WTC11 (cell line): ENCODE measurements around the gene FGFRL1. TPM values are rescaled to one million over a fixed set of nuclear protein-coding genes. Genes with fewer than 3 reads are reported as not detected.

ENCODE experiments used
- ATAC-seq: fragments of 200-7000 bp; cut with Tn5 transposase; 2 replicates; pipeline ENCODE4 v1.10.0; 2021; ENCODE audit warnings: mild to moderate bottlenecking, moderate library complexity
- CTCF ChIA-PET: fragments of 300-600 bp; sonication (Branson Sonifier 250); formaldehyde crosslinking; loops from one replicate; lab custom pipeline; 2021; ENCODE audit warnings: antibody characterized with exemption; lab: Charles Lee
- POLR2A ChIA-PET: fragments of 350-600 bp; sonication (Branson Sonifier 250); formaldehyde crosslinking; loops from one replicate; lab custom pipeline; 2021; ENCODE audit warnings: antibody characterized with exemption; lab: Charles Lee
- DNase-seq: peaks from one replicate; pipeline ENCODE4 v3.0.0; 2021; ENCODE audit warnings: low spot score
- H3K27ac Mint-ChIP-seq: 2 replicates; pipeline ENCODE4 v1.8.0; 2021; ENCODE audit warnings: mixed read lengths
- H3K27me3 Mint-ChIP-seq: 2 replicates; pipeline ENCODE4 v1.8.0; 2021; ENCODE audit warnings: low read depth, mild to moderate bottlenecking, moderate library complexity, mixed read lengths
- H3K36me3 Mint-ChIP-seq: 2 replicates; pipeline ENCODE4 v1.8.0; 2021; ENCODE audit warnings: mixed read lengths
- H3K4me1 Mint-ChIP-seq: 2 replicates; pipeline ENCODE4 v1.8.0; 2022; ENCODE audit warnings: mixed read lengths
- H3K4me3 Mint-ChIP-seq: 2 replicates; pipeline ENCODE4 v1.8.0; 2021; ENCODE audit warnings: mild to moderate bottlenecking, moderate library complexity, mixed read lengths
- H3K9me3 Mint-ChIP-seq: 2 replicates; pipeline ENCODE4 v1.8.0; 2021; ENCODE audit warnings: mixed read lengths
- AFF4 ChIP-seq: sonication (generic); formaldehyde crosslinking; IDR thresholded peaks from 2 replicates; pipeline ENCODE4 v1.8.1; 2023; ENCODE audit warnings: mild to moderate bottlenecking, missing genetic modification reagents, borderline replicate concordance
- E2F1 ChIP-seq: sonication (generic); formaldehyde crosslinking; IDR thresholded peaks from 2 replicates; pipeline ENCODE4 v1.8.0; 2022; ENCODE audit warnings: mild to moderate bottlenecking, missing genetic modification reagents
- E2F5 ChIP-seq: sonication (generic); formaldehyde crosslinking; IDR thresholded peaks from 2 replicates; pipeline ENCODE4 v1.8.1; 2022; ENCODE audit warnings: mild to moderate bottlenecking, moderate library complexity, missing genetic modification reagents
- GRHL2 ChIP-seq: fragments of 250-450 bp; sonication (Bioruptor Pico); IDR thresholded peaks from 2 replicates; pipeline ENCODE4 v1.8.0; 2022; ENCODE audit warnings: mild to moderate bottlenecking, moderate library complexity; ENCODE audit not compliant: insufficient replicate concordance, severe bottlenecking
- MYBL2 ChIP-seq: sonication (generic); formaldehyde crosslinking; IDR thresholded peaks from 2 replicates; pipeline ENCODE4 v1.8.1; 2023; ENCODE audit warnings: mild to moderate bottlenecking, moderate library complexity, missing genetic modification reagents
- PRDM15 ChIP-seq: sonication (generic); formaldehyde crosslinking; IDR thresholded peaks from 2 replicates; pipeline ENCODE4 v1.8.0; 2022; ENCODE audit warnings: missing genetic modification reagents
- RORB ChIP-seq: fragments of 250-450 bp; sonication (Bioruptor Pico); IDR thresholded peaks from 2 replicates; pipeline ENCODE4 v1.9.0; 2021; ENCODE audit warnings: mild to moderate bottlenecking
- ZBTB21 ChIP-seq: sonication (generic); formaldehyde crosslinking; IDR thresholded peaks from 2 replicates; pipeline ENCODE4 v1.8.1; 2023; ENCODE audit warnings: mild to moderate bottlenecking, missing genetic modification reagents, borderline replicate concordance
- ZMAT4 ChIP-seq: fragments of 250-450 bp; sonication (Bioruptor Pico); IDR thresholded peaks from 2 replicates; pipeline ENCODE4 v1.9.0; 2021; ENCODE audit warnings: mild to moderate bottlenecking
- ZNF232 ChIP-seq: sonication (generic); formaldehyde crosslinking; IDR thresholded peaks from 2 replicates; pipeline ENCODE4 v1.8.0; 2022; ENCODE audit warnings: mild to moderate bottlenecking, missing genetic modification reagents
- ZNF281 ChIP-seq: sonication (generic); formaldehyde crosslinking; IDR thresholded peaks from 2 replicates; pipeline ENCODE4 v1.8.0; 2023; ENCODE audit warnings: mild to moderate bottlenecking, missing genetic modification reagents
- ZNF671 ChIP-seq: fragments of 250-450 bp; sonication (Bioruptor Pico); IDR thresholded peaks from 2 replicates; pipeline ENCODE4 v1.8.0; 2021; ENCODE audit warnings: mild to moderate bottlenecking
- total RNA-seq: library from RNA; stranded (reverse); gene quantifications from 3 replicates; pipeline ENCODE4 v1.2.3, GENCODE V29; 2021

The FGFRL1 gene
- total RNA-seq, 1 experiment from 2014 or later, result 25.9 TPM

GRCh38 chr4:1004071-1004418, 7.4 kb upstream of the FGFRL1 start:
- H3K27me3 Mint-ChIP-seq, result peaks cover 85% of the 10 kb centered on the region
- CTCF ChIA-PET, result interaction anchor here (0.6 kb wide), 1 partner anchor 352 kb away, joined by 3 read pairs; no protein-coding TSS in a partner anchor

GRCh38 chr4:1004557-1005485, 6.6 kb upstream of the FGFRL1 start:
- ChIA-PET POLR2A (no interaction called here), CTCF (no interaction called here)
- peaks cover 7% of the 10 kb centered on the region; the same call in 1 of the 2 replicates for H3K9me3 Mint-ChIP-seq
- peaks cover 6% of the 10 kb centered on the region; the same call in 1 of the 2 replicates for H3K4me1 Mint-ChIP-seq
- no peak for ATAC-seq
- H3K36me3 Mint-ChIP-seq, result no peaks in the 10 kb centered on the region
- no peak overlapping the region for H3K4me3 Mint-ChIP-seq
- no peak for DNase-seq
- H3K27ac Mint-ChIP-seq, result no peak overlapping the region
- H3K27me3 Mint-ChIP-seq, result peaks cover 84% of the 10 kb centered on the region
- TF ChIP-seq MYBL2 (CRISPR knock-in tag) (no peak), PRDM15 (no peak), ZMAT4 (CRISPR knock-in tag) (no peak), GRHL2 (CRISPR knock-in tag) (no peak), ZNF281 (CRISPR knock-in tag) (no peak), ZNF232 (CRISPR knock-in tag) (no peak), ZBTB21 (CRISPR knock-in tag) (no peak), ZNF671 (no peak)

More at GRCh38 chr4:1004071-1004418, 7.4 kb upstream of the FGFRL1 start:
- no peaks in the 10 kb centered on the region for H3K36me3 Mint-ChIP-seq
- H3K27ac Mint-ChIP-seq, result no peak overlapping the region
- ATAC-seq (no peak), DNase-seq (no peak)
- H3K4me1 Mint-ChIP-seq, result peaks cover 5% of the 10 kb centered on the region; the same call in 1 of the 2 replicates
- peaks cover 7% of the 10 kb centered on the region; the same call in 1 of the 2 replicates for H3K9me3 Mint-ChIP-seq
- H3K4me3 Mint-ChIP-seq, result no peak overlapping the region; the same call in 1 of the 2 replicates
- no peak for TF ChIP-seq E2F1
- no peak for TF ChIP-seq RORB
- no peak for TF ChIP-seq E2F5 (CRISPR knock-in tag)
- TF ChIP-seq AFF4 (CRISPR knock-in tag), result no peak
- TF ChIP-seq, all 79 proteins: peak for 0
- POLR2A ChIA-PET, result no interaction called here
